Amniotic epithelial cell (primary cell): ENCODE results near the gene GSDME.
"Not testable (repeated sequence)": the region's sequence is repeated elsewhere in the genome, so short reads cannot be mapped to it uniquely, and the experiment has no call there.

Experiments
- DNase-seq: peaks from one replicate; pipeline ENCODE4 v3.0.0-alpha.2; 2010; ENCODE audit warnings: low read depth

GSDME gene

GRCh38 chr7:24757353-24758275 is at the start of gene GSDME:
TSS of gene GSDME (minus strand) at chr7:24757464. CDS start at chr7:24749774, 7,690 bp downstream.
- peak; percentile 73 for DNase-seq

- no peak for DNase-seq
These were observed 45.0 kb upstream of the GSDME start for GRCh38 chr7:24802300-24802699.

GRCh38 chr7:24801883-24802282 is 44.6 kb upstream of the GSDME start:
- DNase-seq: no peak

GRCh38 chr7:24800667-24801066 is 43.4 kb upstream of the GSDME start:
- DNase-seq: no peak

GRCh38 chr7:24800073-24800472 is 42.8 kb upstream of the GSDME start:
- DNase-seq: no peak

- DNase-seq: no peak
These were observed 42.2 kb upstream of the GSDME start for GRCh38 chr7:24799506-24799905.

- DNase-seq: no peak
These were observed 41.0 kb upstream of the GSDME start for GRCh38 chr7:24798261-24798660.

- no peak for DNase-seq
These were observed 40.0 kb upstream of the GSDME start for GRCh38 chr7:24797270-24797669.

GRCh38 chr7:24795407-24795767 is 38.1 kb upstream of the GSDME start:
- no peak for DNase-seq

- not testable (repeated sequence) for DNase-seq
These were observed 37.6 kb upstream of the GSDME start for GRCh38 chr7:24794751-24795406.

- no peak for DNase-seq
These were observed 36.9 kb upstream of the GSDME start for GRCh38 chr7:24793982-24794648.

- DNase-seq: no peak
These were observed 31.8 kb upstream of the GSDME start for GRCh38 chr7:24788961-24789576.

- no peak for DNase-seq
These were observed 30.8 kb upstream of the GSDME start for GRCh38 chr7:24788075-24788474.

- DNase-seq: peak; percentile 84
These were observed 29.7 kb upstream of the GSDME start for GRCh38 chr7:24786941-24787340.

- DNase-seq: peak; percentile 46
These were observed 29.0 kb upstream of the GSDME start for GRCh38 chr7:24786306-24786705.

GRCh38 chr7:24784277-24784676 is 27.0 kb upstream of the GSDME start:
- no peak for DNase-seq

- DNase-seq: no peak
These were observed 26.4 kb upstream of the GSDME start for GRCh38 chr7:24783698-24784097.

- no peak for DNase-seq
These were observed 23.8 kb upstream of the GSDME start for GRCh38 chr7:24781106-24781505.

GRCh38 chr7:24779283-24779655 is 22.0 kb upstream of the GSDME start:
- no peak for DNase-seq

- peak; percentile 86 for DNase-seq
These were observed 21.4 kb upstream of the GSDME start for GRCh38 chr7:24778543-24779282.

- DNase-seq: no peak
These were observed 20.5 kb upstream of the GSDME start for GRCh38 chr7:24777806-24778205.

- DNase-seq: peak; percentile 30
These were observed 16.4 kb upstream of the GSDME start for GRCh38 chr7:24773646-24774045.
